ENCODE results near the gene WFDC12.
"Not testable (repeated sequence)": the region's sequence is repeated elsewhere in the genome, so short reads cannot be mapped to it uniquely, and the experiment has no call there.

GRCh38 chr20:45139733-45140375, 15.6 kb upstream of the WFDC12 start:
- not testable (repeated sequence) for TF ChIP-seq POLR2A (IDR thresholded peaks at IDR 0.05; ENCODE audit: low read depth, low read length); POLR2AphosphoS5 (IDR thresholded peaks at IDR 0.05; ENCODE audit: low read depth, low read length); TAF1 (IDR thresholded peaks at IDR 0.05; ENCODE audit: borderline replicate concordance, low read depth, low read length)
